Neural progenitor cell (in vitro differentiated cells): ENCODE results near the gene SAXO2.
"Not testable (repeated sequence)": the region's sequence is repeated elsewhere in the genome, so short reads cannot be mapped to it uniquely, and the experiment has no call there.

Source experiments
- CTCF ChIP-seq: fragments of 200-600 bp; sonication (generic); IDR thresholded peaks from 2 replicates; pipeline ENCODE4 v1.5.1; 2017; ENCODE audit warnings: antibody characterized with exemption, mild to moderate bottlenecking
- EZH2phosphoT487 ChIP-seq: fragments of 200-600 bp; sonication (generic); IDR thresholded peaks from 2 replicates; pipeline ENCODE4 v1.6.1; 2017; ENCODE audit warnings: antibody characterized with exemption

- TF ChIP-seq CTCF, EZH2phosphoT487: not testable (repeated sequence)
Observed at GRCh38 chr15:82317516-82317915, 54.9 kb downstream of the SAXO2 start.
